DMS 273 (cell line): ENCODE results near the gene MAML3.

ENCODE experiments used
- DNase-seq: peaks from one replicate; lab custom pipeline; 2025; ENCODE audit not compliant: unreplicated experiment; lab: John Stamatoyannopoulos, UW

Gene MAML3

DNA sequence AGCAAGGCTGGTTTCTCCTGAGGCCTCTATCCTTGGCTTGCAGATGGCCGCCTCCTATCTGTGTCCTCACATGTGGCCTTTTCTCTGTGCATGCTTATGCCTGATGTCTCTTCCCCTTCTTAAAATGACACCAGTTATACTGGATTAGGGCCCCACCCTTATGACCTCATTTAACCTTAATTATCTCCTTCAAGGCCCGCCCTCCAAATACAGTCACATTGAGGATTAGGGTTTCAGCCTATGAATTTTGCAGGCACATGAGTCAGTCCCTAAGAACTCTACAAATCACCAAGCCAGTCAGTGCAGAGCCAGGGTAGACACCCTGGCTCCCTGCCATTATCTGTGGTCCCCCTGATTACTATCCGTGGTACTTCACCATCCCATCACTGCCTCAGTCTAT, 51.6 kb downstream of the MAML3 start:
- no peak for DNase-seq

DNA sequence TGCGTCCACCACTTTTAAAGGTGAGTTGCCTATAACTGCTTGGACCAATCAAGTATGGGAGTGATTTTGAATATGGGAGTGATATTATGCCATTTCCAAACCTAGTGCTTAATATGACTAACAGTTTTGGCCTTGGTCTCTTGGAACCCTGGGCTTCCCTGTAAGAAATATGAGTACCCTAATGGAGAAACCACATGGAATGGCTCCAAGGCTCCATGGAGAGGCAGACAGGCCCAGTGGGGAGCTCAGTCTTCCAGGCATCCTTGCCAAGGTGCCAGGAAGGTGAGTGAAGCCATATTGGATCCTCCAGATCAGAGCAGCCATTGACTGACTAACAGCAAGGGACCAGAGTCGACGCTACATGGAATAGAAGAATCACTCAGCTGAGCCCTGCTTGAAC, 53.2 kb downstream of the MAML3 start:
- DNase-seq = peak; percentile 37

DNA sequence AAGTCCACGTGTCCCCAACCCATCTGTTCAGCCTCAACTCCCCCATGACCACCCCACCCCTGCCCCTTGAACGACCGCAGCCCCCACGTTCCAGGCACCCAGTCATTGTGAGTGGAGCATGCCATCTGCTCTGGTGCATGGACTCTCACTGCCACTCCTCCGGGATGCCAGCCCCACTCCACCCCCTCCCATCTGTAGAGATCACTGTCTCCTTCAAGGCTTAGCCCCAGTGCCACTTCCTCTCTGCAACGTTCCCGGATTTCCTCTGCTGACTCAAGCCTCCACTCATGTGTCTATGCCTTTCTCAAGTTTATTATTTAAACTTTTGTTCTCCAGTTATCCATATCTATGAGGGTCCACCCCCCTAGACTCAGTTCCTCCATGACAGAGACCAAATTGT, 54.0 kb downstream of the MAML3 start:
- peak; percentile 87 for DNase-seq

DNA sequence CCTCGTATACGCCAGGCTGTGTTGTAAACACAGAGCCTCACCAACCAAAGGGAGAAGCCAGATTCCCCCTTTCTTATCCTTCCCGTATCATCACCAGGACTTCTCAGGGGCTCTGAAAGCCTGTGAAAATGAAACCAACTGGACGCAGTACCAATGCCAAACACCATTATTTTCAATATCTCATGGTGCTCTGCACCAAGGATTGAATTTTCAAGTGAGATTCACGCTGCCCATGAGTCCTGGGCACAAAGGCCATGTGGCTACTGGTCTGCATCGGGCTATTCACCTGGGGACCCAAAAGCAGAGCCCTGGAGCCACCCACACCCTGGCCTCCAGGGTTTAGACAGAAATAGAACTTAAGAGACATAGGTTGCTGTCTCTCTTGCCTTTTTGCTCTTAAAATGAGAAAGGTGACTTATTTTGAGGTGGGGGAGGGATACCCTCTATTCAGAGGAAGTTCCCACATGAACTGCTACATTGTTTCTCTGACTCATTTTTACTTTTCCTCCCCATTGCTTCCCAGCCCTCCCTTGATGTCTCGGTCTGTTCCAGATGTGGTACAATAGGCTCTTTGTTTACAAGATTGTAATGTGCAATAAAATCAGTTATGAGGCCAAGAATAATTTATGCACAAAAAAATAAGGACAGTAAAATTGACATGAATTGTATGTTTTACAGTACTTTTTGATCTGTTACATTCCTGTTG, 55.4 kb downstream of the MAML3 start:
- DNase-seq = peak; percentile 6

DNA sequence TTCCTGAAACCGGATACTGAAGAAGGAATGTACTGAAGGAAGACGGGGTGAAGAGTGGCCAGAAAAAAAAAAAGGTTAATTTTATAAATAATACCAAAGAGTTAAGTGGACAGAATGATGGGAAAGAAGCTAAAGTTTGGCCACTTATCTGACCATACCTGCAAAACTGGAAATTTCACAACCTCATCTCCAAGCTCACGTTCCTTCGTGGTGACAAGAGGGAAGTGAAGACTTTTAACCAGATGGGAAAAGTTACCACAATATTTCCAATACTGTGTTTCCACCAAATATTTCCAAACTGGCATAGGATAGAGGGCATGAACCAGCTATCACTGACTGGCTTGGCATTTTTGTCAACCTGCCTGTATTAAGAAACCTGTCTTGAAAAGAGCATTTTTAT, 56.4 kb downstream of the MAML3 start:
- no peak for DNase-seq

DNA sequence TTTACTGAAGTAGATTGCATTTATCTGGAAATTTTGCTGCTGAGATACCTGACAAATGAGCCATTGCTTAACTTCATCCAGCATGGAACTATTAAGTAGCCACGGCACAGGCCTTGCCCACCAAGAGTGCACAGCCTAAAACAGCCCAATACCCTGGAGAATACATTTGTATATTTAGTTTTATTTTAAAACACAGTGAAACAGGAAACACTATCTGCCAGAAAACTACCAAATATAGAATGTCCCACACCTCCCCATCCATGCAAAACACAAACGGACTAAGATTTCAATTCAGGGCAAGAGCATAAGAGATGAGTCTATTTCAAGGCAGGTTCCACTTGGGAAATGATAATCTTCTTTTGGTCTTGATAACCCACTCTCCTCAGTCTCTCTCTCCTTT, 57.1 kb downstream of the MAML3 start:
- no peak for DNase-seq

DNA sequence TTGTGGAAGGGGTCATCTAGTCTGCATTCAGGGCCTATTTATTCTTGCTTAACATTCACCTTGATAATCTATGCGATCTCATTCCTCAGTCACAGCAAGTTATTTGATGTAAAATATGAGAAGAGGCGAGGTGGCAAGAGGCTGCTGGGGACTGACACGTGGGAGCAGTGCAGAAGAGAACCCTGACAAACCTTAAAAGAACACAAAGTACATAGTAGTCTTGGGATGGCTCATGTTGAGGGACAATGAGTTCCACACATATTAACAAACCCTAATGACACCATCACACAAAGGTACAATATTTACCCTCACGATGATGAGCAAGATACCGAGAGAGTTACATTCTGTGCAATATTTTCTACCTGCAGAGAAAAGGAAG, 57.5 kb downstream of the MAML3 start:
- DNase-seq = no peak

DNA sequence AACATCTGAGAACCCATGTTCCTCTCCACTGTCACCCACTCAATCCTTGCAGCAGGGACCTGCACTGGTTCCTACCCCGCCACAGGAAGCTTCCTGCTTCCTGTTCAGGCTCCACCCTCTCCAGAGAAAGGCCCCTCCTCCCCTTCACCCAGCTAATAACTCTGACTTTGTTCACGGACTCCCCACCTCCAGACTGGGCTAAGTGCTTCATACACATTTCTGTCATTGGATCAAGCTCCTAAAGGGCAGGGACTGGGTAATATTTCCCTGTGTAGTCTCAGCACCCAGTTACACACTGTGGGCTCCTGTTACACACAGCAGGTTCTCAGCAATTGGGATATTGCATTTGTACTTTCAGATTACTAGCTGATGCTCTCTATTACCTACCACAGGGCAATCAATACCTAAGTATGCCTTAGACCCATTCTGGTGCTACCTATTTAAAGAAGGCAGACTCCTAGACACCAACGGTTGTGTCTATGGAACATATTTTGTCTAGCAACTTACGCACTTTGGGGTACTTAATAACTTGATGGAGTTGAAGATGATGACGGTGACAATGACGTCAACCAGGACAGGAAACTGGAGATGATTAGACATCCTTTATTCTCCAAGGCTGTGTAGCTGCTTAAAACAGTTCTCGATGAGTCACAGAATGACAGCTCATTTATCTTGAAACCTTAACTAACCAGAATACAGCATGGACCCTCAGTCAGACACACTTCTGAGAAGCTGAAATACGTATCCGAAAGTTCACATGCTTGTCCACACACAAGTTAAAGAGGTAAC, 58.1 kb downstream of the MAML3 start:
- no peak for DNase-seq

DNA sequence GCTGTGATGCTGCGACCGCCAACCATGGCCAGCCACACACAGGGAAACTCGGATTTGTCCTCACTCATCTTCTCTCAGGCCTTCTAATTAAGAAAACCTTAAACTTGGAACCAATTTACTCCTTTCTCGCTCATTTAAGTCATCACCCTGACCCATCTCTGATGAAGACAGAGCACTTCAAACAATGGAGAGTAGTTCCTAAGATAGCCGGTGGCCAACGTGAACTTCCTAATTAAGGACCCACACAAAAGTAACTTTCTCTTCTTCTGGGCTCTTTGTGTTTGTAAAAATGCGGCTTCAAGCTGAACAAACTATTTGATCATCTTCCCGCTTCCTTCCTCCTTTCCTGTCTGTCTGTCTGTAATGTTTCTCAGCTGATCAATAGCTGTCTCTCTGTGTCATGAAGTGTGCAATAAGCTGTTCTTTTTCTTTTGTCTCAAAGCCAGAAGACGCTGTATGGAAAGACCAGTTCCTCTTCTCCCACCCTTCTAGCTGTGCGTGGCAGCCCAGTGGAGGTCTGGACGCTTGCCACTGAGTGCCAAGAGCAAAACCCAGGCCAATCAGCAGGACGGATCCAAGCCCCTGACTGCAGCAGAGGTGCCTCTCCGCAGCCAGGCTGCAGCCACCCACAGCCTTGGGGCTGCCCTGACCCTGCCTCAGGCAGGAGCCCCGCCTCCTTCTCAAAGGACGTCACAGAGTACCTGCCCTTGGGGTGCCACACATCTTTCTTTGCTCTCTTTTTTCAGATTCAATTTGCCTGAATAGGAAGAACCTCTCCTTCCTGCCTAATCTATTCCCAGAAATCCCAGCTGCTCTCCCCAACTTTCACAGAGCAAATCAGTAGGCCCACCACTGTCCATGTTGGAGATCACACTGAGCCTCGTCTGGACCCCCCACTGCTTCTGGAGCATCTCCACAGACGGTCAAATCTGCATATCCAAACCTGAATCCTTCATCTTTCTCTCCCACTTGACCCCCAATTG, 59.3 kb downstream of the MAML3 start:
- no peak for DNase-seq

DNA sequence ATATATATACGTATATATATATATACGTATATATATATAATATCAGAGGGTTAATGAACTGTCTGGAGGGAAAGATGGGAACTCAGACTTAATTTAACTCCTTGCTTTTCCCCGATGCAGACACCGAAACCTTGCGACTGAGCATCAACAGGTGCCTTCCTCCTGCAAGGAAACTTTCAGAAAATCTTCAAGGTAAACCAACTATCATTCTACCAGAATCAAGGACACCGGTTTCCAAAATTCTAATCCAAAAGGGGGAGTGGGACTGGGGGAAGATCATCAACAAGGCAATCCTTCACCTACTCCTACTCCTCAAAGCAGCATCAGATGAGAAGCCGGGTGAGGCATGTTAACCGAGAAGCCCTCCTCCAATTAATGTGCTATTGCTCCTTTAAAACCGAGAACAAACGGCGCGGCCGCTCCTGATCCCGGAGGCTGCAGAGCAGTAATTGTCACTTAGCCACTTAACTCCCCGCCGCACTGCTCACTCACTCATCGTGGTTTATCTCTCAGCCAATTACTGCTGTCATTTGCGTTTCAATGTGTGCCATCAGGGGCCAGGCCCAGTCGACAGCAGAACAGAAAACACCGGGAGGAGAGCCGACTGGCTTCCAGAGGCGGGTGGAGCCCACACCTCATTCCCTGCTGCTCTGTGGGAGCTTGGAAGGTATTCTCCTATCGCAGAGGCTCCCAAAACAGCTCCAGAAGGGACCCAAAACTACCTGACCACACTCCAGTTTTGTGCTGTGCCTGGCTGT, 61.7 kb downstream of the MAML3 start:
- peak; percentile 36 for DNase-seq

DNA sequence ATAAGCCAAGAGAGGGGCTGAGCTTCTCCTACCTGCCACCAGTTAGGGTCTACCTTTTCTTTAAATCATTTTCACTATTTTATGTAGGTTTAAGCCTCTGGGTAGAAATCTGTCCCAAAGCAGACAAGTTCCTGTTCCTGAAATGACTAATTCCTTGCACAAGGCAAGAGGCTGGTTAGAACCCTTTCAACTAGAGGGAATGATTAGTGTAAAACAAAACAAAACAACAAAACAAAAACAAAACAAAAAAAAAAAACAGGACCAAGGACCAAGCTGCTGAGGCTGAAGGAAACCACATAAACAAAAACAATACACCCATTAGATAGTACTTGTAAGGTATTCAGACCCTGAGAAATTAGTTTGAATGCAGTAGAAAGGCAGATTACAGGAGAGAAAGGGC, 62.7 kb downstream of the MAML3 start:
- no peak for DNase-seq

DNA sequence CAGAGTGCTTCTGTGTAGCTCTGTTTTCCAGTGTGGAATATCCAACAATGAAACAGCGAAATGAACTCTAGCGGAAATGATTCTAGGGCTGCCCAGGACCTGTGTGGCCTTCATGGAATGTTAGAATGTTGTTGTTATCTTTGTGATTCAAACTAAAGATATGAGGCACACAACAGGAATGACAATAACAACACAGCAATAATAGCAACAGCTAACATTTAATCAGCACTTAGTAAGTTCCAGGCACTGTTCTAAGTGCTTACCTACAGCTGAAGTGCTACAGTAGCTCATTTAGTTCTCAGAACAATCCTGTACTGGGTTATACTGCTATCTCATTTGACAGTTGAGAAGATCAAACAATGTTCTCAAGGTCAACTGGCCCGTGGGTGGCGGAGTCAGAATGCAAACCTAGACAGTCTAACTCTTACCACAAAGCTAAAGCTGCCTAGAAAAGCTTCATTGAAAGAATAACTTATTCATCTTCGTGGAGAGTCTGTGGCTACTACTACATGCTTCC, 63.7 kb downstream of the MAML3 start:
- DNase-seq = no peak

DNA sequence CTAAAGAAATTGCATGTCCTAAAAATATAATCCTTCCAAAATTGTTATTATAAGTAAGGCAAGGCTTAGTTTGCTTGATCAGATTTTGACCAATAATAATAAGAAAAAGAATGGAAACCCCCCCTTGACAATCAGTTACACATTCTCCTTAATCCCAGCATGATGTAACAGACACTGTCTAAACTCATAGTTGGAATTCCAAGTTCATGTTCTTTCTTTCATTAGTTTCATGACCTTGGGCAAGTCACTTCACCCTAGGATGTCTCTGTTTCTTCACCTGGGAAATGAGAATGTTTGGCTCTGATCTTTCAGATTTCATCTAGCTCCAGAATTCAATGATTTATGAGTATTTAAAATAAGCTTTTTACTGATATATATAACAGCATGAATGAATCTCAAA, 64.8 kb downstream of the MAML3 start:
- DNase-seq = no peak

DNA sequence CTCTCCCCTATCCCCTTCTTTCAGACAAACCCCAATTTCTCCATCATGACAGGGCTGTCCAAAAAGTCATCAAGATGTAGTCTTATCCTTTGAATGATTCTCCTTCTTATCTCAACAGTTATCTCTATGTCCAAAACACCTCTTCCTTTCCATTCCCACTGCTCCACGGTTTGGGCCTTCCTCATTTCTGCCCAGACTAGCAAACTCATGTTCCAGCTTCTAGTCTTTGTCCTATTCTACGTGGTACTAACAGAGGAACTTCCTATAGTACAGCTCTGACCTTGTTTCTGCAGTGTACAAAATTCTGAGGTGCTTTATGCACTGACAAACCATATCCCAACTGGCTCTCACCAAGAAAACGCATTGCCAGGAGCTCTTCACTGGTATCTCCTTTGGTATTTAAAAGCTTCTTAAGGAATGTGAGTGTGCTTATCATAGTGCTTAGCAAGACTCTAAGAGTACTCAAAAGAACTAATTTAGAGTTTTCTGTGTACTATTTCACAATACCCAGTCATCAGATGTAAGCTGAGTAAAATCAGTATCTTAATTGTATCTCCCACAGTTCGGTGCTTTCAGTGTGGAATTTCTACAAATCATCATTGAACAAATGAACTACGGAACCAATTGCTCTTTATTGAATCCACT, 65.5 kb downstream of the MAML3 start:
- DNase-seq = no peak

DNA sequence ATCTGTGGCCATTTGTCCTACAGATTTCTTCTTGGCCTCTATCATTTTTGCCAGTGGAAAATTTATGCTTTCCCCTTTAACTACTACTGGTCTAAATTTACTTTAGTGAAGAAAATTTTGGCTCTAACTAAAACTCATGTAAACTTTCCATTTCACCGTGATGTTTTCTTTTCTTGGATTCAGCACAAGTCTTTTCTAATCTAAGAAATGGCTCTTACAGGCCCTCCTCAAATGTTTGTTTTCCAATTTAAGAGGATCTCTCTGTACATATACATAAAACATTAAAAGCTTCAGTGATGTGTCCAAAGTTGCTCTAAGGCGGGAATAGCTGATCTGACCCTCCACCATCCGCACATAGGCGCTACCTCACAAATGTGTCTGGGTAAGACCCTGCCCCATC, 68.1 kb downstream of the MAML3 start:
- DNase-seq = no peak

DNA sequence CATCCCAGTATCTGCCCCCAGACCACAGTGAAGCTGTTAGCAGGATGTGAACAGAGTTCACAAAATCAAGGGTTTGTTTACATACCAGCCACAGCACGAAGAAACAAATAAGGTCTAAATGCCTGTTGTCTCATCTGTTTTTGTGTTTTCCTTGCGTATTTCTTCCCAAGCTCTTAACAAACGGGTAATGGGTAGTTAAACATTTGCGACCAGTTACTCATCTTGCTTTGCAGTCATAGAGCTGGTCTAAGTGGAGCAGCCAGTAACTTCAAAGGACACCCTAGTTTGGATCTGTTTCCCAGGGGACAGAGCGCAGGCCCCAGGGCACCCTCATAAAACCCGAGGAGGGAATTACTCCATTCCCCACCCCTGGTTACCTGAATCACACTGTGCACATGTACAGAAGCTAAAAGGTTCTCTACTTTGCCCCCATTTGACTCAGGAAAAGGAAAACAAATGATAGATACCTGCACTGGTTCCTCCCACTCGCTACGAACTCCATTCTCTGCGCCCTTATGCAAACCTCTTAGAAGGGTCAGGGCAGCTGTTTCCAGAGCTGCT, 68.8 kb downstream of the MAML3 start:
- no peak for DNase-seq

DNA sequence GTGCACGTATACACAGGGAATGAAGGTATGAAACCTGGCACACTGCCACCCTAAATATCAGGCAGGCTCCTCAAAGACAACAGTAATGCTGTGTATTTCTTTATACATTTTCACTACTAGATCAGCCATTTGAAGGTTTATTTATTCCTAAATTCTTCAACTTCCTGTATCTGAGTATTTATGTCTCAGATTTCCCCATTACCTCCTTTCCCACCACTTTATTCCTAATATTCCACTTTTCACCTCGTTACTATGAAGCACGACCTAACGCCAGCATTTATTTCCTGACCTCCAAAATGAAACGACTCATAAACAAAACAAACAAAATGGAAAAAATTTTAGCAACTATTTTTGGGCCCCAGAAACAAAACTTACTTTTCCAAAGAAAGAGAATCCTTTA, 69.6 kb downstream of the MAML3 start:
- DNase-seq = no peak

DNA sequence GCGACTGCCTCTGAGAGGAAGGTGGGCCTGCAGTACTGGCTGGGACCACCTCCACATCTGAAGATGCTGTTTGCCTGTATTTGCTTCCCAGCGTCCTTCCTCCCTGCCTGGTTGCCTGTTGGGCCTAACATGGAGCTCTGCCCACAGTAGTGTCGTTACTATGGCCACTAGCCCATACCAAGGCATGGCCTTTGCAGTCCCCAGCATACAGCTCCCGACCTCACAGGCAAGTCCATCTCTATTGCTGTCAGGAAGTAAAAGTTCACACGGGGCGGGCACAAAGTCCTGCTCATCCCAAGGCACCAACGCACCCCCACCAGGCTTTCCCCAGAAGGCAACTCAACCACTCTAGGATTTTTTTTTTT, 71.6 kb downstream of the MAML3 start:
- DNase-seq = no peak

DNA sequence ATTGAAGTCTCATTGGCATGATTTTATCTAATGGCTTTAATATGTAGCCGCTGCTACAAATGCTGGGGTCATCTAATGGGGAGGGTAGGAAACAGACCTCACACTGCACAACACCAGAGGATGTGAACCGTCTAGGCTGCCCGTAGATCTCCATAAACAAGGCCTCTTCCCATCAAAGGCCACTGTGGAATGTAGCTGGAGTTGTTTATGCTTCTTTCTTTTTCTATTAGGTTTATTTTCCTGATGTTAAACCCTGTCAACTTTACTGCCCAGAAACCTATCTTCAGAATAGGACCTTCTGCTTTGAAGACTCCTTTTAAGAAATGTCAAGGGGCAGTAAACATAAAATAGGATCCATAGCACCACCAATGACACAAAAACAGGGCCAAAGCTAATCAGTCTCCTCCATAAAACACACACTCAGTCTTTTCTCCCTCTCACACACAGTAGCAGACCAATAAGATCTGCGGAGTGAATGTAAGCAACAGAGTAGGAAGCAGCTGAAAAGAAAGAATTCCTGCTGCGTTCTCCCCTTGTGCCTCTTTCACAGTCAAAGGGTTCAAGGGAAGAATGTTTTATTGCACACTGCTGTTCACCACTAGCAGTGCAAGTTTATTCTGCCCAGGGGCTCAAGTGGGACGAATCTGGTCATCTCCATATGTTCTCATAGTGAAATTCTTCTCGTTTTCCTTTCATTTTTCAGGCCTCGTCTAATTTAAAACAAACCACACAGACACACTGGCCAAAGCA, 72.2 kb downstream of the MAML3 start:
- no peak for DNase-seq
